Mesothelial cell of epicardium (in vitro differentiated cells): ENCODE results near the gene MKRN2OS. TPM values are rescaled to one million over a fixed set of nuclear protein-coding genes. Genes with fewer than 3 reads are reported as not detected.

ENCODE experiments used
- DNase-seq, 2 experiments: peaks; one replicate each; pipeline ENCODE4 v3.0.0; 2021; ENCODE audit warnings: low spot score in 2 of 2; ENCODE audit not compliant: unreplicated experiment in 2 of 2
- H3K27ac Mint-ChIP-seq: 2 replicates; pipeline ENCODE4 v1.8.0; 2021; ENCODE audit warnings: mixed read lengths
- H3K27me3 Mint-ChIP-seq: 2 replicates; pipeline ENCODE4 v1.8.0; 2021; ENCODE audit warnings: low read depth, mixed read lengths
- H3K36me3 Mint-ChIP-seq: 2 replicates; pipeline ENCODE4 v1.8.0; 2021; ENCODE audit warnings: mixed read lengths
- H3K4me1 Mint-ChIP-seq: 2 replicates; pipeline ENCODE4 v1.8.0; 2021; ENCODE audit warnings: mixed read lengths
- H3K4me3 Mint-ChIP-seq: 2 replicates; pipeline ENCODE4 v1.8.0; 2021; ENCODE audit warnings: mild to moderate bottlenecking, moderate library complexity, mixed read lengths
- H3K9me3 Mint-ChIP-seq: 2 replicates; pipeline ENCODE4 v1.8.0; 2021; ENCODE audit warnings: mixed read lengths
- total RNA-seq: library from RNA; stranded (reverse); gene quantifications from 3 replicates; pipeline ENCODE4 v1.2.1, GENCODE V29; 2021
- TF ChIP-seq, protein P1 (sequence below): fragments of 200-600 bp; sonication (generic); IDR thresholded peaks from one replicate; pipeline ENCODE4 v1.5.0; 2021; ENCODE audit warnings: antibody characterized with exemption; ENCODE audit not compliant: unreplicated experiment

MKRN2OS gene
- total RNA-seq, 1 donor from 2014 or later = 0.25 TPM

DNA sequence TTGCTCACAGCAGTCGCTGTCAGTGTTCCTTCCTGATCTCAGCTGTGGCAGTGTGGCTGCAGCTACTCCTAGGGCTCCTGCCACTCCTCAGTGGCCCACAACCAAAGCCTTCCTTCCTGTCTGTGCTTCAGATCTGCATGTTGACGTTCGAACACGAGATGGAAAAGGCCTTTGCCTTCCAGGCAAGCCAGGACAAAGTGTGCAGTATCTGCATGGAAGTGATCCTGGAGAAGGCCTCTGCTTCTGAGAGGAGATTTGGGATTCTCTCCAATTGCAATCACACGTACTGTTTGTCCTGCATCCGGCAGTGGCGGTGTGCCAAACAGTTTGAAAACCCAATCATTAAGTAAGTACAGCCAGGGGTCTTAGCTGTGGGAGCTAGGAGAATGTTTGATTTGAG is 29.4 kb upstream of the MKRN2OS start:
- no peak overlapping the region for H3K4me3 Mint-ChIP-seq
- peaks cover 3% of the 10 kb centered on the region for H3K9me3 Mint-ChIP-seq
- no peak overlapping the region for H3K27ac Mint-ChIP-seq
- peaks cover 58% of the 10 kb centered on the region for H3K36me3 Mint-ChIP-seq
- no peak for DNase-seq
- no peaks in the 10 kb centered on the region for H3K4me1 Mint-ChIP-seq
- H3K27me3 Mint-ChIP-seq = no peaks in the 10 kb centered on the region
- TF ChIP-seq, protein P1, sequence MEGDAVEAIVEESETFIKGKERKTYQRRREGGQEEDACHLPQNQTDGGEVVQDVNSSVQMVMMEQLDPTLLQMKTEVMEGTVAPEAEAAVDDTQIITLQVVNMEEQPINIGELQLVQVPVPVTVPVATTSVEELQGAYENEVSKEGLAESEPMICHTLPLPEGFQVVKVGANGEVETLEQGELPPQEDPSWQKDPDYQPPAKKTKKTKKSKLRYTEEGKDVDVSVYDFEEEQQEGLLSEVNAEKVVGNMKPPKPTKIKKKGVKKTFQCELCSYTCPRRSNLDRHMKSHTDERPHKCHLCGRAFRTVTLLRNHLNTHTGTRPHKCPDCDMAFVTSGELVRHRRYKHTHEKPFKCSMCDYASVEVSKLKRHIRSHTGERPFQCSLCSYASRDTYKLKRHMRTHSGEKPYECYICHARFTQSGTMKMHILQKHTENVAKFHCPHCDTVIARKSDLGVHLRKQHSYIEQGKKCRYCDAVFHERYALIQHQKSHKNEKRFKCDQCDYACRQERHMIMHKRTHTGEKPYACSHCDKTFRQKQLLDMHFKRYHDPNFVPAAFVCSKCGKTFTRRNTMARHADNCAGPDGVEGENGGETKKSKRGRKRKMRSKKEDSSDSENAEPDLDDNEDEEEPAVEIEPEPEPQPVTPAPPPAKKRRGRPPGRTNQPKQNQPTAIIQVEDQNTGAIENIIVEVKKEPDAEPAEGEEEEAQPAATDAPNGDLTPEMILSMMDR = no peak

DNA sequence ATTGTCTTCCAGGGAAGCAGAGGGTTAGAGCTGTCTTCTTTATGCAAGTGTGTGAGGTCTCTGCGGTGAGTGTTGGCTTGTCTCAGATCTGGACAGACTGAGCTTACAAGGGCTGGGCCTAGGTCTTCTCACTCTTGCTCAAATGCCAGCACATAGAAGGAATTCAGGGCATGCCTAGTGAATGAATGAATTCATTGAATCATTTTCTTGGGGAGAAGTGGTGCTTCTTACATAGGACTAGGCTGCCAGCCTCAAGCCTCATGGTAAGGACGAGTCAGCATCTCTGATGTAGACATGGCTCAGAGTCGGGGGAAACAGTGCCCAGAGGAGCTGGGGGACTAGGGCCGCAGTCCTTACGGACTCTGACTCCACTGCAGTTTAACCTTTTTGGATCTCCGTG is 28.8 kb upstream of the MKRN2OS start:
- Mint-ChIP-seq H3K4me3 (no peak overlapping the region), H3K27ac (no peak overlapping the region), H3K27me3 (no peaks in the 10 kb centered on the region), H3K36me3 (peaks cover 57% of the 10 kb centered on the region), H3K4me1 (no peaks in the 10 kb centered on the region), H3K9me3 (peaks cover 3% of the 10 kb centered on the region)
- no peak for DNase-seq
- TF ChIP-seq, protein P1 = no peak

DNA sequence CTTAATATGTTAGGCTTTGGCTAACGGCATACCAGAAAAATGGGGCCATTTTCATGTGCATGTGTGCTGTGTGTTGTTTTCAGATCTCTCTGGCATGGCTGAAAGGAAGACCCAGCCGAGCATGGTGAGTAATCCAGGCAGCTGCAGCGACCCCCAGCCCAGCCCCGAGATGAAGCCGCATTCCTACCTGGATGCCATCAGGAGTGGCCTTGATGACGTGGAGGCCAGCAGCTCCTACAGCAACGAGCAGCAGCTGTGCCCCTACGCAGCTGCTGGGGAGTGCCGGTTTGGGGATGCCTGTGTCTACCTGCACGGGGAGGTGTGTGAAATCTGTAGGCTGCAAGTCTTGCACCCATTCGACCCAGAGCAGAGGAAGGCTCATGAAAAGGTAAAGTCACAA is 26.7 kb upstream of the MKRN2OS start:
- no peak for DNase-seq
- TF ChIP-seq, protein P1 = no peak
- H3K4me3 Mint-ChIP-seq = no peak overlapping the region
- H3K4me1 Mint-ChIP-seq = no peaks in the 10 kb centered on the region
- H3K9me3 Mint-ChIP-seq = peaks cover 1% of the 10 kb centered on the region
- no peak overlapping the region for H3K27ac Mint-ChIP-seq
- peaks cover 55% of the 10 kb centered on the region for H3K36me3 Mint-ChIP-seq
- H3K27me3 Mint-ChIP-seq = no peaks in the 10 kb centered on the region

DNA sequence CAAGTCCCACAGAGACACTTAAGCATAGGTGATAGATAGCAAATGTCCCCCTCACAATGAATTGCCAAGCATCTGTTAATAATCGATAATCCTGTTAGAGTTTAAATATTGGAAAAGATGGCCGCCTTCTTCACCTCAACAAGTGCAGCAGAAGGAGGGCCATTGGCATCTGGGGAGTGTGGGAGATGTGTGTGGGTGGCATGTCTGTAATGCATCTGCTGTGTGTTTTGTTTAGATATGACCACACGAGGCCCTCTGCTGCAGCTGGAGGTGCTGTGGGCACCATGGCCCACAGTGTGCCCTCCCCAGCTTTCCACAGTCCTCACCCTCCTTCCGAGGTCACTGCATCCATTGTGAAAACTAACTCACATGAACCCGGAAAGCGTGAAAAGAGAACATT is 24.5 kb upstream of the MKRN2OS start:
- no peak overlapping the region for H3K27ac Mint-ChIP-seq
- H3K4me1 Mint-ChIP-seq = peaks cover under 1% of the 10 kb centered on the region
- H3K4me3 Mint-ChIP-seq = no peak overlapping the region
- TF ChIP-seq, protein P1 = no peak
- DNase-seq = no peak
- H3K9me3 Mint-ChIP-seq = peaks cover 10% of the 10 kb centered on the region
- H3K36me3 Mint-ChIP-seq = peaks cover 57% of the 10 kb centered on the region
- no peaks in the 10 kb centered on the region for H3K27me3 Mint-ChIP-seq

GRCh38 chr3:12568747-12569146 is 23.4 kb upstream of the MKRN2OS start:
- H3K9me3 Mint-ChIP-seq = peaks cover 10% of the 10 kb centered on the region
- DNase-seq = no peak
- H3K27me3 Mint-ChIP-seq = no peaks in the 10 kb centered on the region
- TF ChIP-seq, protein P1 = no peak
- no peak overlapping the region for H3K4me3 Mint-ChIP-seq
- H3K27ac Mint-ChIP-seq = no peak overlapping the region
- peaks cover 58% of the 10 kb centered on the region for H3K36me3 Mint-ChIP-seq
- peaks cover 5% of the 10 kb centered on the region for H3K4me1 Mint-ChIP-seq

DNA sequence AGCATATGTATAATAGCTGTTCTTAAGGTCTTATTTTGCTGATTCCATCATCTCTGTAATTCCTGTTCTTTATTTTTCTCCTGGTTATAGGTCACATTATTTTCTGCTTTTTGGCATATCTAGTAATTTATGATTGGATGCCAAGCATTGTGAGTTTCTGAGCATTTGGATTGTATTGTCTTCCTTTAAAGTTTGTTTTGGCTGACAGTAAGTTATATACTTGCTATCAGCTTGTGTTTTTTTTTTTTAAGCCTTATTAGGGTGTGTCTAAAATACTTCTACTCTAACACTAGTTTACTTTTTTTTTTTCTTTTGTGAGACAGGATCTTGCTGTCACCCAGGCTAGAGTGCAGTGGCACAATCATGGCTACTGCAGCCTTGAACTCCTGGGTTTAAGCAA is 21.7 kb upstream of the MKRN2OS start:
- no peak overlapping the region for H3K4me3 Mint-ChIP-seq
- DNase-seq = no peak
- H3K36me3 Mint-ChIP-seq = peaks cover 46% of the 10 kb centered on the region
- H3K27me3 Mint-ChIP-seq = no peaks in the 10 kb centered on the region
- H3K4me1 Mint-ChIP-seq = peaks cover 17% of the 10 kb centered on the region
- TF ChIP-seq, protein P1 = no peak
- peaks cover 10% of the 10 kb centered on the region for H3K9me3 Mint-ChIP-seq
- no peak overlapping the region for H3K27ac Mint-ChIP-seq
